DOHH2 (cell line): ENCODE measurements around the gene POLA1.

Experiments used
- H3F3A ChIP-seq: fragments of 200-600 bp; sonication (generic), shearing (Covaris generic); 2 replicates; pipeline ENCODE4 v1.6.0; 2016; ENCODE audit warnings: antibody characterized with exemption, mild to moderate bottlenecking; ENCODE audit not compliant: control insufficient read depth, insufficient read depth
- H3K27ac ChIP-seq: fragments of 200-600 bp; sonication (generic); 2 replicates; pipeline ENCODE4 v1.5.1; 2014; ENCODE audit warnings: low read depth, mild to moderate bottlenecking, low read length, moderate library complexity
- H3K27me3 ChIP-seq: fragments of 200-600 bp; sonication (generic); 2 replicates; pipeline ENCODE4 v1.6.1; 2014; ENCODE audit warnings: mild to moderate bottlenecking, low read length, mixed read lengths; ENCODE audit not compliant: control insufficient read depth
- H3K36me3 ChIP-seq: fragments of 200-600 bp; sonication (generic); 2 replicates; pipeline ENCODE4 v1.6.1; 2014; ENCODE audit warnings: mild to moderate bottlenecking, low read length, moderate library complexity, mixed read lengths; ENCODE audit not compliant: control insufficient read depth
- H3K4me1 ChIP-seq: fragments of 200-600 bp; sonication (generic); 2 replicates; pipeline ENCODE4 v1.6.1; 2014; ENCODE audit warnings: mild to moderate bottlenecking, low read length, mixed read lengths; ENCODE audit not compliant: control insufficient read depth
- H3K4me2 ChIP-seq: fragments of 200-600 bp; sonication (generic); 2 replicates; pipeline ENCODE4 v1.6.0; 2014; ENCODE audit warnings: mild to moderate bottlenecking, low read length, moderate library complexity
- H3K4me3 ChIP-seq: fragments of 200-600 bp; sonication (generic); 2 replicates; pipeline ENCODE4 v1.5.1; 2014; ENCODE audit warnings: mild to moderate bottlenecking, low read length, mixed read lengths
- H3K79me2 ChIP-seq: fragments of 200-600 bp; sonication (generic); 2 replicates; pipeline ENCODE4 v1.6.1; 2014; ENCODE audit warnings: mild to moderate bottlenecking, low read length, mixed read lengths; ENCODE audit not compliant: control insufficient read depth
- H3K9me2 ChIP-seq: fragments of 200-600 bp; sonication (generic); replicated peaks from 2 replicates; pipeline ENCODE4 v1.6.1; 2014; ENCODE audit warnings: mild to moderate bottlenecking, low read length, mixed read lengths; ENCODE audit not compliant: control insufficient read depth
- H3K9me3 ChIP-seq: fragments of 200-600 bp; sonication (generic); 2 replicates; pipeline ENCODE4 v1.6.1; 2014; ENCODE audit warnings: antibody characterized with exemption, low read length, mixed read lengths; ENCODE audit not compliant: control insufficient read depth, insufficient read depth
- H4K20me1 ChIP-seq: fragments of 200-600 bp; sonication (generic); 2 replicates; pipeline ENCODE4 v1.6.0; 2014; ENCODE audit warnings: low read depth, mild to moderate bottlenecking, antibody characterized with exemption, low read length, moderate library complexity; ENCODE audit not compliant: control insufficient read depth, insufficient read depth
- CTCF ChIP-seq: fragments of 200-600 bp; sonication (generic); IDR thresholded peaks from one replicate; pipeline ENCODE4 v1.5.1; 2014; ENCODE audit warnings: antibody characterized with exemption, mild to moderate bottlenecking, low read depth, low read length; ENCODE audit not compliant: poor library complexity, severe bottlenecking
- EZH2phosphoT487 ChIP-seq: fragments of 200-600 bp; sonication (generic); IDR thresholded peaks from 2 replicates; pipeline ENCODE4 v1.6.1; 2017; ENCODE audit warnings: borderline replicate concordance, mild to moderate bottlenecking, antibody characterized with exemption, low read length, moderate library complexity, mixed read lengths

The POLA1 gene

GRCh38 chrX:24988314-24988713 is 294.6 kb downstream of the POLA1 start:
- no peaks in the 10 kb centered on the region for H3K4me1 ChIP-seq
- no peaks in the 10 kb centered on the region for H3K27me3 ChIP-seq
- H3K4me3 ChIP-seq, result no peak overlapping the region

GRCh38 chrX:24990535-24990934 is 296.8 kb downstream of the POLA1 start:
- H3K27me3 ChIP-seq, result no peaks in the 10 kb centered on the region
- H4K20me1 ChIP-seq, result no peaks in the 10 kb centered on the region
- TF ChIP-seq EZH2phosphoT487 (no peak), CTCF (no peak)
- no peak overlapping the region for H3K27ac ChIP-seq
- H3K4me1 ChIP-seq, result no peaks in the 10 kb centered on the region
- H3F3A ChIP-seq, result no peaks in the 10 kb centered on the region
- H3K9me3 ChIP-seq, result no peaks in the 10 kb centered on the region
- H3K4me3 ChIP-seq, result no peak overlapping the region
- H3K9me2 ChIP-seq, result no peaks in the 10 kb centered on the region
- no peaks in the 10 kb centered on the region for H3K36me3 ChIP-seq
- no peak overlapping the region for H3K4me2 ChIP-seq
- no peaks in the 10 kb centered on the region for H3K79me2 ChIP-seq

More at GRCh38 chrX:24988314-24988713, 294.6 kb downstream of the POLA1 start:
- Histone ChIP-seq H3K79me2 (no peaks in the 10 kb centered on the region), H3F3A (no peaks in the 10 kb centered on the region), H4K20me1 (no peaks in the 10 kb centered on the region), H3K9me3 (no peaks in the 10 kb centered on the region), H3K4me2 (no peak overlapping the region), H3K36me3 (no peaks in the 10 kb centered on the region), H3K9me2 (no peaks in the 10 kb centered on the region), H3K27ac (no peak overlapping the region)
- TF ChIP-seq CTCF, result no peak
- no peak for TF ChIP-seq EZH2phosphoT487

DNA sequence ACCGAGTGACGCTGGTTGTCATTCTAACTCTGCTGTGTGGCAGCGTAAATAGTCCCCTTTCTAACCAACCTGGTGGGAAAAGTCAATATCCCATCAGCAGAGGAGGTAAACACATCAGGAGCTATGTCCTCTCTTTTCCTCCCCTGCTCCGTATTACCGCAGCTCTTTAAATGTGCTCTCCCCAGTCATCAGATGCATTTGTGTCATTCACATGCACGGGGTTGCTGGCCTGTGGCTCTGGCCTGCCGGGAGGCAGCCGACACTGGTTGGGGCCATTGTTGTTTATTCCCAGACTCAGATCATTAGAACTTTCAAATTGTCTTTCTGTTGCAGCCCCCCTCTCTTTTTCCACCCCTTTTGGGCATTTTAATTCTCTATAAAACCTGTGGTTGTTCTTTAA is 300.2 kb downstream of the POLA1 start:
- Histone ChIP-seq H3K79me2 (no peaks in the 10 kb centered on the region), H3K9me3 (no peaks in the 10 kb centered on the region), H3F3A (no peaks in the 10 kb centered on the region), H3K27me3 (no peaks in the 10 kb centered on the region), H3K4me3 (no peak overlapping the region), H3K27ac (no peak overlapping the region), H3K4me1 (no peaks in the 10 kb centered on the region), H3K36me3 (no peaks in the 10 kb centered on the region), H3K4me2 (no peak overlapping the region), H4K20me1 (no peaks in the 10 kb centered on the region), H3K9me2 (no peaks in the 10 kb centered on the region)
- TF ChIP-seq CTCF, result no peak
- TF ChIP-seq EZH2phosphoT487, result no peak
